ENCODE measurements around the gene ABCB8.

Gene ABCB8

GRCh38 chr7:151028131-151028947 lies at the start of gene ABCB8:
TSS of gene ABCB8 (plus strand) at chr7:151028450. CDS start at chr7:151028516, 66 bp downstream.
- Histone ChIP-seq H3K9me3 (ENCODE audit: low read length) (no peaks in the 10 kb centered on the region), H3K36me3 (ENCODE audit: insufficient read depth, low read length) (peaks cover 6% of the 10 kb centered on the region), H3K9ac (ENCODE audit: low read length) (peak within 1 kb of the TSS; percentile 53), H3K4me3 (ENCODE audit: low read depth in 1 of 2, low read length in 2 of 2) (peak within 1 kb of the TSS; percentile 95 to 96), H3K4me1 (ENCODE audit: insufficient read depth, low read length) (peaks cover 13% of the 10 kb centered on the region), H3K27me3 (ENCODE audit: control insufficient read depth in 1 of 2, insufficient read depth in 2 of 2, low read length in 2 of 2) (no peaks in the 10 kb centered on the region), H3K27ac (ENCODE audit: low read depth, low read length) (peak within 1 kb of the TSS; percentile 97)

GRCh38 chr7:150979713-150980390 lies 48.4 kb upstream of the ABCB8 start:
- peaks cover 6 to 8% of the 10 kb centered on the region in 2 donors for H3K27me3 ChIP-seq (ENCODE audit: control insufficient read depth in 1 of 2, insufficient read depth in 2 of 2, low read length in 2 of 2)
- peak overlapping the region in 1 of 2 donors; percentile 38 for H3K4me3 ChIP-seq (ENCODE audit: low read depth in 1 of 2, low read length in 2 of 2)
- H3K4me1 ChIP-seq (ENCODE audit: insufficient read depth, low read length) = peaks cover 33% of the 10 kb centered on the region
- H3K27ac ChIP-seq (ENCODE audit: low read depth, low read length) = peak overlapping the region; percentile 83
- H3K36me3 ChIP-seq (ENCODE audit: insufficient read depth, low read length) = no peaks in the 10 kb centered on the region
- no peak overlapping the region for H3K9ac ChIP-seq (ENCODE audit: low read length)
- no peaks in the 10 kb centered on the region for H3K9me3 ChIP-seq (ENCODE audit: low read length)

GRCh38 chr7:150980663-150981062 lies 47.6 kb upstream of the ABCB8 start:
- H3K4me3 ChIP-seq (ENCODE audit: low read depth in 1 of 2, low read length in 2 of 2) = no peak overlapping the region
- peaks cover 6 to 8% of the 10 kb centered on the region in 2 donors for H3K27me3 ChIP-seq (ENCODE audit: control insufficient read depth in 1 of 2, insufficient read depth in 2 of 2, low read length in 2 of 2)
- H3K9ac ChIP-seq (ENCODE audit: low read length) = no peak overlapping the region
- H3K4me1 ChIP-seq (ENCODE audit: insufficient read depth, low read length) = peaks cover 27% of the 10 kb centered on the region
- H3K36me3 ChIP-seq (ENCODE audit: insufficient read depth, low read length) = no peaks in the 10 kb centered on the region
- H3K27ac ChIP-seq (ENCODE audit: low read depth, low read length) = peak overlapping the region; percentile 8
- H3K9me3 ChIP-seq (ENCODE audit: low read length) = no peaks in the 10 kb centered on the region

- H3K36me3 ChIP-seq (ENCODE audit: insufficient read depth, low read length) = no peaks in the 10 kb centered on the region
- H3K4me1 ChIP-seq (ENCODE audit: insufficient read depth, low read length) = peaks cover 20% of the 10 kb centered on the region
- no peak overlapping the region for H3K27ac ChIP-seq (ENCODE audit: low read depth, low read length)
- H3K4me3 ChIP-seq (ENCODE audit: low read depth in 1 of 2, low read length in 2 of 2) = no peak overlapping the region
- no peak overlapping the region for H3K9ac ChIP-seq (ENCODE audit: low read length)
- no peaks in the 10 kb centered on the region for H3K9me3 ChIP-seq (ENCODE audit: low read length)
- H3K27me3 ChIP-seq (ENCODE audit: control insufficient read depth in 1 of 2, insufficient read depth in 2 of 2, low read length in 2 of 2) = peaks cover 6 to 7% of the 10 kb centered on the region in 2 donors
Measured at GRCh38 chr7:150981644-150982043, 46.6 kb upstream of the ABCB8 start.

- Histone ChIP-seq H3K27ac (ENCODE audit: low read depth, low read length) (no peak overlapping the region), H3K9me3 (ENCODE audit: low read length) (no peaks in the 10 kb centered on the region), H3K36me3 (ENCODE audit: insufficient read depth, low read length) (no peaks in the 10 kb centered on the region), H3K9ac (ENCODE audit: low read length) (no peak overlapping the region), H3K4me3 (ENCODE audit: low read depth in 1 of 2, low read length in 2 of 2) (no peak overlapping the region), H3K4me1 (ENCODE audit: insufficient read depth, low read length) (peaks cover 17% of the 10 kb centered on the region), H3K27me3 (ENCODE audit: control insufficient read depth in 1 of 2, insufficient read depth in 2 of 2, low read length in 2 of 2) (peaks cover 0 to under 1% of the 10 kb centered on the region in 2 donors)
Measured at GRCh38 chr7:150982351-150982750, 45.9 kb upstream of the ABCB8 start.

- Histone ChIP-seq H3K4me3 (ENCODE audit: low read depth in 1 of 2, low read length in 2 of 2) (no peak overlapping the region), H3K9me3 (ENCODE audit: low read length) (no peaks in the 10 kb centered on the region), H3K27me3 (ENCODE audit: control insufficient read depth in 1 of 2, insufficient read depth in 2 of 2, low read length in 2 of 2) (no peaks in the 10 kb centered on the region), H3K9ac (ENCODE audit: low read length) (no peak overlapping the region), H3K4me1 (ENCODE audit: insufficient read depth, low read length) (peaks cover 27% of the 10 kb centered on the region), H3K27ac (ENCODE audit: low read depth, low read length) (no peak overlapping the region), H3K36me3 (ENCODE audit: insufficient read depth, low read length) (no peaks in the 10 kb centered on the region)
Measured at GRCh38 chr7:150983893-150984368, 44.3 kb upstream of the ABCB8 start.

- Histone ChIP-seq H3K27me3 (ENCODE audit: control insufficient read depth in 1 of 2, insufficient read depth in 2 of 2, low read length in 2 of 2) (no peaks in the 10 kb centered on the region), H3K27ac (ENCODE audit: low read depth, low read length) (no peak overlapping the region), H3K4me1 (ENCODE audit: insufficient read depth, low read length) (peaks cover 21% of the 10 kb centered on the region), H3K4me3 (ENCODE audit: low read depth in 1 of 2, low read length in 2 of 2) (no peak overlapping the region), H3K9ac (ENCODE audit: low read length) (no peak overlapping the region), H3K9me3 (ENCODE audit: low read length) (no peaks in the 10 kb centered on the region), H3K36me3 (ENCODE audit: insufficient read depth, low read length) (no peaks in the 10 kb centered on the region)
Measured at GRCh38 chr7:150986099-150986512, 42.1 kb upstream of the ABCB8 start.

- no peak overlapping the region for H3K27ac ChIP-seq (ENCODE audit: low read depth, low read length)
- no peaks in the 10 kb centered on the region for H3K27me3 ChIP-seq (ENCODE audit: control insufficient read depth in 1 of 2, insufficient read depth in 2 of 2, low read length in 2 of 2)
- no peaks in the 10 kb centered on the region for H3K36me3 ChIP-seq (ENCODE audit: insufficient read depth, low read length)
- H3K9me3 ChIP-seq (ENCODE audit: low read length) = no peaks in the 10 kb centered on the region
- H3K9ac ChIP-seq (ENCODE audit: low read length) = no peak overlapping the region
- H3K4me1 ChIP-seq (ENCODE audit: insufficient read depth, low read length) = peaks cover 21% of the 10 kb centered on the region
- no peak overlapping the region for H3K4me3 ChIP-seq (ENCODE audit: low read depth in 1 of 2, low read length in 2 of 2)
Measured at GRCh38 chr7:150986556-150986955, 41.7 kb upstream of the ABCB8 start.

GRCh38 chr7:150988230-150989226 lies 39.7 kb upstream of the ABCB8 start:
- no peaks in the 10 kb centered on the region for H3K36me3 ChIP-seq (ENCODE audit: insufficient read depth, low read length)
- H3K4me1 ChIP-seq (ENCODE audit: insufficient read depth, low read length) = peaks cover 21% of the 10 kb centered on the region
- H3K9me3 ChIP-seq (ENCODE audit: low read length) = no peaks in the 10 kb centered on the region
- no peaks in the 10 kb centered on the region for H3K27me3 ChIP-seq (ENCODE audit: control insufficient read depth in 1 of 2, insufficient read depth in 2 of 2, low read length in 2 of 2)
- no peak overlapping the region for H3K27ac ChIP-seq (ENCODE audit: low read depth, low read length)
- no peak overlapping the region for H3K9ac ChIP-seq (ENCODE audit: low read length)
- H3K4me3 ChIP-seq (ENCODE audit: low read depth in 1 of 2, low read length in 2 of 2) = peak overlapping the region in 1 of 2 donors; percentile 27

- H3K4me3 ChIP-seq (ENCODE audit: low read depth in 1 of 2, low read length in 2 of 2) = no peak overlapping the region
- no peak overlapping the region for H3K9ac ChIP-seq (ENCODE audit: low read length)
- no peaks in the 10 kb centered on the region for H3K36me3 ChIP-seq (ENCODE audit: insufficient read depth, low read length)
- H3K4me1 ChIP-seq (ENCODE audit: insufficient read depth, low read length) = peaks cover 21% of the 10 kb centered on the region
- no peaks in the 10 kb centered on the region for H3K27me3 ChIP-seq (ENCODE audit: control insufficient read depth in 1 of 2, insufficient read depth in 2 of 2, low read length in 2 of 2)
- H3K27ac ChIP-seq (ENCODE audit: low read depth, low read length) = no peak overlapping the region
- no peaks in the 10 kb centered on the region for H3K9me3 ChIP-seq (ENCODE audit: low read length)
Measured at GRCh38 chr7:150989456-150989855, 38.8 kb upstream of the ABCB8 start.
